HG03135 (cell line): ENCODE data around the gene C16orf78.

Experiments used
- ATAC-seq: cut with Tn5 transposase; IDR thresholded peaks from one replicate; pipeline ENCODE4 v1.9.1; 2021; ENCODE audit warnings: mild to moderate bottlenecking, moderate library complexity; ENCODE audit not compliant: unreplicated experiment

Gene C16orf78

GRCh38 chr16:49373504-49373903 is at the start of gene C16orf78:
C16orf78 (plus strand) TSS chr16:49373804; CDS start chr16:49373940, 136 bp downstream.
- ATAC-seq = no peak

GRCh38 chr16:49324703-49325102 is 48.9 kb upstream of the C16orf78 start:
- ATAC-seq = no peak

- no peak for ATAC-seq
Measured at GRCh38 chr16:49327466-49327865, 46.1 kb upstream of the C16orf78 start.

- ATAC-seq = no peak
Measured at GRCh38 chr16:49328325-49328724, 45.3 kb upstream of the C16orf78 start.

- ATAC-seq = no peak
Measured at GRCh38 chr16:49330562-49331201, 42.9 kb upstream of the C16orf78 start.

- no peak for ATAC-seq
Measured at GRCh38 chr16:49332589-49333258, 40.9 kb upstream of the C16orf78 start.

GRCh38 chr16:49333259-49333597 is 40.4 kb upstream of the C16orf78 start:
- no peak for ATAC-seq

- ATAC-seq = no peak
Measured at GRCh38 chr16:49335828-49336227, 37.8 kb upstream of the C16orf78 start.

GRCh38 chr16:49336581-49336980 is 37.0 kb upstream of the C16orf78 start:
- no peak for ATAC-seq

GRCh38 chr16:49337814-49338350 is 35.7 kb upstream of the C16orf78 start:
- ATAC-seq = no peak

- no peak for ATAC-seq
Measured at GRCh38 chr16:49338611-49339265, 34.9 kb upstream of the C16orf78 start.

GRCh38 chr16:49340466-49340865 is 33.1 kb upstream of the C16orf78 start:
- ATAC-seq = no peak

- no peak for ATAC-seq
Measured at GRCh38 chr16:49341706-49342105, 31.9 kb upstream of the C16orf78 start.

GRCh38 chr16:49342336-49343265 is 31.0 kb upstream of the C16orf78 start:
- ATAC-seq = no peak

- ATAC-seq = no peak
Measured at GRCh38 chr16:49343291-49343690, 30.3 kb upstream of the C16orf78 start.

GRCh38 chr16:49344401-49344800 is 29.2 kb upstream of the C16orf78 start:
- ATAC-seq = no peak

GRCh38 chr16:49345829-49346228 is 27.8 kb upstream of the C16orf78 start:
- no peak for ATAC-seq

GRCh38 chr16:49346459-49346858 is 27.1 kb upstream of the C16orf78 start:
- no peak for ATAC-seq

GRCh38 chr16:49347476-49347875 is 26.1 kb upstream of the C16orf78 start:
- no peak for ATAC-seq

- ATAC-seq = no peak
Measured at GRCh38 chr16:49348408-49349176, 25.0 kb upstream of the C16orf78 start.
